GM19397 (cell line): Measurements from ENCODE around the gene FAM241A.
A peak's percentile ranks its signal among the peaks of the same experiment; 100 is the strongest.
"Not testable (repeated sequence)": the region's sequence is repeated elsewhere in the genome, so short reads cannot be mapped to it uniquely, and the experiment has no call there.

ENCODE experiments used
- ATAC-seq: cut with Tn5 transposase; IDR thresholded peaks from one replicate; pipeline ENCODE4 v1.9.1; 2021; ENCODE audit warnings: mild to moderate bottlenecking, moderate library complexity; ENCODE audit not compliant: unreplicated experiment

FAM241A gene

GRCh38 chr4:112136551-112136950, 8.7 kb upstream of the FAM241A start:
- ATAC-seq, result no peak

- no peak for ATAC-seq
Measured at GRCh38 chr4:112138538-112138937, 6.7 kb upstream of the FAM241A start.

GRCh38 chr4:112140536-112140935, 4.7 kb upstream of the FAM241A start:
- no peak for ATAC-seq

- ATAC-seq, result no peak
Measured at GRCh38 chr4:112141366-112142138, 3.7 kb upstream of the FAM241A start.

GRCh38 chr4:112142182-112142581, 3.1 kb upstream of the FAM241A start:
- ATAC-seq, result no peak

GRCh38 chr4:112143781-112144180, 1.5 kb upstream of the FAM241A start:
- ATAC-seq, result no peak

- no peak for ATAC-seq
Measured at GRCh38 chr4:112144546-112145325, 518 bp upstream of the FAM241A start.

GRCh38 chr4:112145790-112146501, 692 bp downstream of the FAM241A start:
- ATAC-seq, result peak; percentile 50

- no peak for ATAC-seq
Measured at GRCh38 chr4:112146502-112146813, 1.2 kb downstream of the FAM241A start.

GRCh38 chr4:112147697-112148096, 2.4 kb downstream of the FAM241A start:
- no peak for ATAC-seq

- no peak for ATAC-seq
Measured at GRCh38 chr4:112150920-112151319, 5.7 kb downstream of the FAM241A start.

- ATAC-seq, result no peak
Measured at GRCh38 chr4:112152521-112152920, 7.3 kb downstream of the FAM241A start.

- ATAC-seq, result no peak
Measured at GRCh38 chr4:112153211-112153791, 8.0 kb downstream of the FAM241A start.

- ATAC-seq, result no peak
Measured at GRCh38 chr4:112156112-112156511, 10.9 kb downstream of the FAM241A start.

GRCh38 chr4:112156553-112156952, 11.3 kb downstream of the FAM241A start:
- no peak for ATAC-seq

- ATAC-seq, result not testable (repeated sequence)
Measured at GRCh38 chr4:112163706-112164105, 18.5 kb downstream of the FAM241A start.

GRCh38 chr4:112167794-112168193, 22.5 kb downstream of the FAM241A start:
- ATAC-seq, result no peak

- no peak for ATAC-seq
Measured at GRCh38 chr4:112168719-112169500, 23.7 kb downstream of the FAM241A start.

- ATAC-seq, result no peak
Measured at GRCh38 chr4:112170451-112170993, 25.3 kb downstream of the FAM241A start.

- ATAC-seq, result not testable (repeated sequence)
Measured at GRCh38 chr4:112171051-112171763, 26.0 kb downstream of the FAM241A start.
